Right lobe of liver (tissue), 6 donors: ENCODE data around the gene MAPT. TPM values are rescaled to one million over a fixed set of nuclear protein-coding genes. Genes with fewer than 3 reads are reported as not detected.
A peak's percentile ranks its signal among the peaks of the same experiment; 100 is the strongest.

Experiments used
- ATAC-seq, 4 donors: fragments of 200-7000 bp; cut with Tn5 transposase; one replicate each; pipeline ENCODE4 v1.9.1; 2020; ENCODE audit warnings: mild to moderate bottlenecking in 4 of 4, moderate library complexity in 4 of 4
- DNase-seq, 3 donors: peaks; one replicate each; pipeline ENCODE4 v3.0.0-alpha.2; 2020
- H3K27ac ChIP-seq, 3 donors: fragments of 200-600 bp; one replicate each; pipeline ENCODE4 v1.8.0; 2022
- H3K27me3 ChIP-seq, 2 donors: fragments of 200-600 bp; one replicate each; pipeline ENCODE4 v1.8.0; 2022
- H3K36me3 ChIP-seq, 4 donors: fragments of 200-600 bp; sonication (generic) in 1 of 4; one replicate each; pipeline versions ENCODE4 v1.5.1 to v1.8.0; 2017 to 2022; ENCODE audit warnings: control low read depth in 1 of 4
- H3K4me1 ChIP-seq, 4 donors: fragments of 200-600 bp; sonication (generic) in 1 of 4; one replicate each; pipeline versions ENCODE4 v1.5.1 to v1.8.0; 2017 to 2022; ENCODE audit warnings: control low read depth in 1 of 4
- H3K4me3 ChIP-seq, 3 donors: fragments of 200-600 bp; one replicate each; pipeline ENCODE4 v1.8.0; 2022
- H3K9me3 ChIP-seq, 4 donors: fragments of 200-600 bp; sonication (generic) in 1 of 4; one replicate each; pipeline versions ENCODE4 v1.5.1 to v1.8.0; 2017 to 2022; ENCODE audit warnings: control low read depth in 1 of 4
- POLR2A ChIP-seq: fragments of 450-650 bp; IDR thresholded peaks from one replicate; pipeline ENCODE4 v1.6.1; 2017; ENCODE audit warnings: antibody characterized with exemption, mild to moderate bottlenecking
- WGBS: methylation state at CpG from one replicate; pipeline ENCODE4 v1.1.6; 2018; ENCODE audit warnings: low coverage, low lambda C conversion rate; ENCODE audit not compliant: insufficient coverage; ENCODE audit errors: missing lambda C conversion rate; 5-methylcytosine and 5-hydroxymethylcytosine counted together
- intact Hi-C, 2 donors: fragments of 100-400 bp; cut with DNase I; formaldehyde crosslinking; loops; one replicate each; pipeline versions ENCODE4 v1.11.2 to v1.14.1; 2022
- total RNA-seq, 6 experiments: library from RNA; depleted of rRNA in 2 of 6; stranded (reverse); fragments of >200 nt in 2 of 6; fragmentation: NEBNext Ultra II Directional in 3 of 6; extraction: Animal tissue kit (Norgen Biotek cat#: 25700) in 3 of 6; gene quantifications; one replicate each; pipeline versions ENCODE4 v1.1.0 to v1.2.4, GENCODE V29; 2016 to 2023
- TF ChIP-seq, protein P1 (sequence below), 4 donors: fragments of 200-600 bp in 3 of 4; fragments of 450-650 bp in 1 of 4; IDR thresholded peaks; one replicate each; pipeline versions ENCODE4 v1.5.1 to v1.8.0; 2016 to 2022; ENCODE audit warnings: antibody characterized with exemption in 4 of 4, mild to moderate bottlenecking in 2 of 4
- donor health status: DM: no; HTN: yes; CAD: no.
- donor health status: DM: no; HTN: no; CAD: no.
- donor health status: DM: no; HTN: no; CAD: no.
- donor health status: DM: no; HTN: yes; CAD: no.
- donor health status: DM: no; HTN: yes; CAD: no.

Gene MAPT
- total RNA-seq, 6 experiments from 2014 or later: 0.39 to 4.9 (median 0.59) TPM

GRCh38 chr17:45869676-45870341 is 24.5 kb upstream of the MAPT start:
- DNase-seq (no peak), ATAC-seq (peak in 1 of 4 donors; percentile 22)
- Histone ChIP-seq H3K9me3 (no peaks in the 10 kb centered on the region), H3K4me1 (no peaks in the 10 kb centered on the region), H3K4me3 (no peak overlapping the region), H3K27ac (no peak overlapping the region), H3K36me3 (no peaks in the 10 kb centered on the region), H3K27me3 (no peaks in the 10 kb centered on the region)
- intact Hi-C loops: no loop called here
- 51% methylated on average over 7 of the region's 14 CpGs for WGBS
- no peak for TF ChIP-seq POLR2A
- TF ChIP-seq, protein P1, sequence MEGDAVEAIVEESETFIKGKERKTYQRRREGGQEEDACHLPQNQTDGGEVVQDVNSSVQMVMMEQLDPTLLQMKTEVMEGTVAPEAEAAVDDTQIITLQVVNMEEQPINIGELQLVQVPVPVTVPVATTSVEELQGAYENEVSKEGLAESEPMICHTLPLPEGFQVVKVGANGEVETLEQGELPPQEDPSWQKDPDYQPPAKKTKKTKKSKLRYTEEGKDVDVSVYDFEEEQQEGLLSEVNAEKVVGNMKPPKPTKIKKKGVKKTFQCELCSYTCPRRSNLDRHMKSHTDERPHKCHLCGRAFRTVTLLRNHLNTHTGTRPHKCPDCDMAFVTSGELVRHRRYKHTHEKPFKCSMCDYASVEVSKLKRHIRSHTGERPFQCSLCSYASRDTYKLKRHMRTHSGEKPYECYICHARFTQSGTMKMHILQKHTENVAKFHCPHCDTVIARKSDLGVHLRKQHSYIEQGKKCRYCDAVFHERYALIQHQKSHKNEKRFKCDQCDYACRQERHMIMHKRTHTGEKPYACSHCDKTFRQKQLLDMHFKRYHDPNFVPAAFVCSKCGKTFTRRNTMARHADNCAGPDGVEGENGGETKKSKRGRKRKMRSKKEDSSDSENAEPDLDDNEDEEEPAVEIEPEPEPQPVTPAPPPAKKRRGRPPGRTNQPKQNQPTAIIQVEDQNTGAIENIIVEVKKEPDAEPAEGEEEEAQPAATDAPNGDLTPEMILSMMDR (IDR thresholded peaks at IDR 0.05): no peak

- TF ChIP-seq, protein P1 (IDR thresholded peaks at IDR 0.05): no peak
- no peak for TF ChIP-seq POLR2A
- no peak for DNase-seq
These were observed 23.9 kb upstream of the MAPT start for GRCh38 chr17:45870342-45870974.

DNA sequence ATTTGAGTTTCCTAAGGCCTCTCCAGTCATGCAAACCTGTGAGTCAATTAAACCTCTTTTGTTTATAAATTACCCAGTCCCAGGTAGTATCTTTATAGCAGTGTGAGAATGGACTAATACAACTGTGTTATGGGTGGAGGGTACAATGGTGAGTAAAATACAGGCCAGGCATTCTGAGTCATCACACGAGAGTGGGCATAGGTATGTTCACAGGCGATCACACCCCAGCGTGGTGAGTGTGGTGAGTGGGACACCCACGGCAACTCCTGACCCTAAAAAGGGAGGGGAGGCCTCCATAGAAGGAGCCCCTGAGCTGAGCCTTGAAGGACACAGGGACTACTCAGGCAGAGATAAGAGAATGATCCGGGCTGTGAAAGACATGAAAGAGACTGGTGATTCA is 22.6 kb upstream of the MAPT start:
- intact Hi-C loops: no loop called here
- Histone ChIP-seq H3K4me1 (no peaks in the 10 kb centered on the region), H3K4me3 (no peak overlapping the region), H3K9me3 (no peaks in the 10 kb centered on the region), H3K27ac (no peak overlapping the region), H3K36me3 (no peaks in the 10 kb centered on the region), H3K27me3 (no peaks in the 10 kb centered on the region)
- ATAC-seq (no peak), DNase-seq (no peak)
- TF ChIP-seq, protein P1 (IDR thresholded peaks at IDR 0.05): no peak
- no peak for TF ChIP-seq POLR2A
- 71% methylated on average over 5 of the region's 5 CpGs for WGBS

More at GRCh38 chr17:45870342-45870974, 23.9 kb upstream of the MAPT start:
- no peak overlapping the region for H3K4me3 ChIP-seq
- H3K27ac ChIP-seq: no peak overlapping the region
- no peaks in the 10 kb centered on the region for H3K9me3 ChIP-seq
- no peaks in the 10 kb centered on the region for H3K27me3 ChIP-seq
- intact Hi-C loops: no loop called here
- no peak for ATAC-seq
- no peaks in the 10 kb centered on the region for H3K36me3 ChIP-seq
- WGBS: 43% methylated on average over 4 of the region's 4 CpGs
- H3K4me1 ChIP-seq: no peaks in the 10 kb centered on the region

DNA sequence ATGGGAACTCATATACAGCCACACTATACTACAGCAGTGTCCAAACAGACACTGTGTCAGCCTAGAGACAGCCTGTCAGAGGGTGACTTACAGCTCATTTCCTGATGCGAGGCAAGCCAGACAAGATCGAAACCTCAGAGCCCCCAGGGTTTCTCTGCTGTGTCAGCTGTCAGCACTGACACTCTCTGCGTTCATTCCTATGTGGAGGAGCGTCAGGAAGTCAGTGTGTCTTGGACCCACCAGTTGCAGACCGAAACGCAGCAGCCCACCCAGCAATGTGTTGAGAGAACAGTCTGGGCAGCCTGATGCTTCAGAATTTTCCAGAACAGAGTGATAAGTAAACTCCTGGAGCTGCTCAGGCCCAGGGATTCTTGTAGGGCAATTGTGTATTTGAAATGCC is 20.6 kb upstream of the MAPT start:
- TF ChIP-seq POLR2A: no peak
- TF ChIP-seq, protein P1 (IDR thresholded peaks at IDR 0.05): no peak
- H3K4me1 ChIP-seq: no peaks in the 10 kb centered on the region
- no peaks in the 10 kb centered on the region for H3K9me3 ChIP-seq
- ATAC-seq (peak in 1 of 4 donors; percentile 33), DNase-seq (no peak)
- no peaks in the 10 kb centered on the region for H3K27me3 ChIP-seq
- intact Hi-C loops: no loop called here
- H3K27ac ChIP-seq: no peak overlapping the region
- H3K36me3 ChIP-seq: no peaks in the 10 kb centered on the region
- WGBS: 41% methylated on average over 5 of the region's 6 CpGs
- H3K4me3 ChIP-seq: no peak overlapping the region
